Smooth muscle cell (in vitro differentiated cells): ENCODE data around the gene SSX4. TPM values are rescaled to one million over a fixed set of nuclear protein-coding genes. Genes with fewer than 3 reads are reported as not detected.
"Not testable (repeated sequence)": the region's sequence is repeated elsewhere in the genome, so short reads cannot be mapped to it uniquely, and the experiment has no call there.

Source experiments
- DNase-seq: peaks from one replicate; lab custom pipeline; 2025; ENCODE audit not compliant: unreplicated experiment; lab: John Stamatoyannopoulos, UW
- H2AFZ ChIP-seq: fragments of 200-600 bp; sonication (generic); 2 replicates; pipeline ENCODE4 v1.6.0; 2016; ENCODE audit warnings: antibody characterized with exemption, low read depth, mild to moderate bottlenecking
- H3F3A ChIP-seq: fragments of 200-600 bp; sonication (generic); 2 replicates; pipeline ENCODE4 v1.6.0; 2017; ENCODE audit warnings: antibody characterized with exemption, low read depth
- H3K27ac ChIP-seq: fragments of 200-600 bp; sonication (generic); 2 replicates; pipeline ENCODE4 v1.5.1; 2016; ENCODE audit warnings: low read depth, mild to moderate bottlenecking
- H3K27me3 ChIP-seq: fragments of 200-600 bp; sonication (generic); 2 replicates; pipeline ENCODE4 v1.6.1; 2016; ENCODE audit warnings: low read depth, mild to moderate bottlenecking
- H3K36me3 ChIP-seq: fragments of 200-600 bp; sonication (generic); 2 replicates; pipeline ENCODE4 v1.5.1; 2016; ENCODE audit warnings: low read depth
- H3K4me1 ChIP-seq: fragments of 200-600 bp; sonication (generic); 2 replicates; pipeline ENCODE4 v1.5.1; 2016; ENCODE audit warnings: low read depth
- H3K4me2 ChIP-seq: fragments of 200-600 bp; sonication (generic); 2 replicates; pipeline ENCODE4 v1.6.0; 2016; ENCODE audit warnings: mild to moderate bottlenecking
- H3K4me3 ChIP-seq: fragments of 200-600 bp; sonication (generic); 2 replicates; pipeline ENCODE4 v1.5.1; 2016; ENCODE audit warnings: mild to moderate bottlenecking
- H3K79me2 ChIP-seq: fragments of 200-600 bp; sonication (generic); 2 replicates; pipeline ENCODE4 v1.6.0; 2016; ENCODE audit warnings: low read depth, mild to moderate bottlenecking
- H3K9ac ChIP-seq: fragments of 200-600 bp; sonication (generic); 2 replicates; pipeline ENCODE4 v1.6.0; 2016; ENCODE audit warnings: low read depth
- H3K9me3 ChIP-seq: fragments of 200-600 bp; sonication (generic); replicated peaks from 2 replicates; pipeline ENCODE4 v1.5.1; 2016; ENCODE audit warnings: low read depth
- H4K20me1 ChIP-seq: fragments of 200-600 bp; sonication (generic); 2 replicates; pipeline ENCODE4 v1.6.0; 2016; ENCODE audit warnings: low read depth
- WGBS: methylation state at CpG from one replicate; pipeline ENCODE4 v1.1.7; 2016; ENCODE audit warnings: low lambda C conversion rate; 5-methylcytosine and 5-hydroxymethylcytosine counted together
- polyA plus RNA-seq: library from polyadenylated mRNA; unstranded; fragments of >200 nt; fragmentation: Nextera tagmentation; extraction: Ambion mirVana; gene quantifications from 2 replicates; pipeline ENCODE4 v1.2.1, GENCODE V29; 2016
- total RNA-seq: library from RNA; depleted of rRNA; stranded (reverse); fragments of >200 nt; gene quantifications from 2 replicates; pipeline ENCODE4 v1.2.3, GENCODE V29; 2014

Gene SSX4
- total and polyA plus RNA-seq, 2 experiments from 2014 or later: not detected

DNA sequence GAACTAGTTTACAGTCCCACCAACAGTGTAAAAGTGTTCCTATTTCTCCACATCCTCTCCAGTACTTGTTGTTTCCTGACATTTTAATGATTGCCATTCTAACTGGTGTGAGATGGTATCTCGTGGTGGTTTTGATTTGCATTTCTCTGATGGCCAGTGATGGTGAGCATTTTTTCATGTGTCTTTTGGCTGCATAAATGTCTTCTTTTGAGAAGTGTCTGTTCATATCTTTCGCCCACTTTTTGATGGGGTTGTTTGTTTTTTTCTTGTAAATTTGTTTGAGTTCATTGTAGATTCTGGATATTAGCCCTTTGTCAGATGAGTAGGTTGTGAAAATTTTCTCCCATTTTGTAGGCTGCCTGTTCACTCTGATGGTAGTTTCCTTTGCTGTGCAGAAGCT lies 13.6 kb downstream of the SSX4 start:
- H3K9ac ChIP-seq, H2AFZ ChIP-seq, H3K27ac ChIP-seq, H3K4me3 ChIP-seq, H3K4me1 ChIP-seq, H3K4me2 ChIP-seq, H3K27me3 ChIP-seq, H3K79me2 ChIP-seq, DNase-seq, H3F3A ChIP-seq, H3K9me3 ChIP-seq, H4K20me1 ChIP-seq, H3K36me3 ChIP-seq: not testable (repeated sequence)
- WGBS: 56% methylated on average over 2 of the region's 2 CpGs

DNA sequence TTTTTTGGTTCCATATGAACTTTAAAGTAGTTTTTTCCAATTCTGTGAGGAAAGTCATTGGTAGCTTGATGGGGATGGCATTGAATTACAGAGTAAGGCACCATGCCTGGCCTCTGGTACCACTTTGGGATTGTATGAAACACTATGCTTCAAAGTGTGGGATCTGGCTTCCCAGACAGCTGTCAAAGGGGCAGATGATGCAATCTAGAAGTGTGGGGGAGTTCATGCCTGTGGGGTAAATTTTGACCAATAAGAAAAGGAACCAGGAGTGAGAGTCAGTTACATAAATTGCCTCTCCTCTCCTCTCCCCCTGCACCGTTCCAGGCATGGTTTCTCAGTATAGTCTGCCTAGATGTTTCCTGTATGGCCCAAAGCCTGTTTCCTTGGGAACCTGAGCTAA lies 14.5 kb downstream of the SSX4 start:
- not testable (repeated sequence) for H3K27ac ChIP-seq, H4K20me1 ChIP-seq, H3K27me3 ChIP-seq, H3F3A ChIP-seq, H3K9ac ChIP-seq, H3K4me3 ChIP-seq, H3K79me2 ChIP-seq, H3K4me2 ChIP-seq, DNase-seq, H3K4me1 ChIP-seq, H3K36me3 ChIP-seq, H3K9me3 ChIP-seq, H2AFZ ChIP-seq
- WGBS: 57% methylated on average over 1 of the region's 1 CpG

DNA sequence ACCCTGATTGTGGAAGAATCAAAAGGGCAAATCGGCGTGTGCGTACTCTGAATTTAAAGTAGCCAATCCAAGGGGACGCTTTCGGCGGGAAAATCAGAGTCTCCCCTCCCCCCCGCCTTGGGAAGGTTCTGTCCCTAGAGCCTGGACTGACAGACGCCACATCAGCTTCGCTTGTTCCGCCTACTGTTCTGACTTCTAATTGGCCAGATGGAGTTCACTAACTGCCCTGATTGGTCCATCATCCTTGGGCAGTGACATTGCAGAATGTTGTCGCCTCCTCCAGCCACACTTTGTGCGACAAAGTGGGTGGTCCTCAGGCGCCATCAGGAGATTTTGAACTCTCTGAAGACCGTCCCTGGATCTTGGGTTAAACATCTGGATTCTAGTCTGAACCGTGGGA lies 28.5 kb downstream of the SSX4 start, which contains the start of gene SSX4B:
Gene SSX4B (minus strand): TSS at position 101 of the 400 bp plus-strand sequence. CDS start 588 bp downstream, outside the sequence.
- not testable (repeated sequence) for H2AFZ ChIP-seq, H3K36me3 ChIP-seq

DNA sequence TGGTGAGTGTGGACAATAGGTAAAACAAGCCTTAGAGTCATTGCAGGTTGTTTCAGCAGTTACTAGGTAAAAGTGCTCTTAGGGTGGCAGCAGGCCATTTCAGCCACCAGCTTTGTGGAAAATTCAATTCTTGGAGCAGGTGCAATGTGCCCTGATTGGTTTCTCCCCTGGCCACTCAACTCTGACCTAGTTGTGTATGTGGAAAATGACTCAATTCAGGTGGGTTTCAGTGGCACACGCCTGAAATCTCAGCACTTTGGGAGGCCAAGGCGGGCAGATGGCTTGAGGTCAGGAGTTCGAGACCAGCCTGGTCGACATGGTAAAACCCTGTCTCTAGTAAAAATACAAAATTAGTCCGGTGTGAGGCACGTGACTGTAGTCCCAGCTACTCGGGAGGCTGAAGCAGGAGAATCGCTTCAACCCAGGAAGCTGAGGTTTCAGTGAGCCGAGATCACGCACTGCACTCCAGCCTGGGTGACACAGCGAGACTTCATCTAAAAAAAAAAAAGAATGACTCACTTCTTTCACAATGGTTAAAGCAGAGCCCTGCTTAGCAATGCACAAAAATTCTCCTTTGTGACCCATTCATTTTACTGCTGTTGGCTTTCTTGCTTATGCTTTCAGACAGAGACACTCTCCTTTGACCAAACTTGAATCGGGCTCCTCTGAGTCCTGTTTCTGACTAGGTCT lies 43.8 kb downstream of the SSX4 start:
- H3K9ac ChIP-seq: not testable (repeated sequence)
- WGBS: no CpG with 5 or more reads among the region's 12 CpGs

More for the DNA sequence above, 28.5 kb downstream of the SSX4 start, which contains the start of gene SSX4B:
- not testable (repeated sequence) for DNase-seq, H3K9me3 ChIP-seq, H3K9ac ChIP-seq, H3K4me2 ChIP-seq, H3K4me1 ChIP-seq, H4K20me1 ChIP-seq, H3F3A ChIP-seq, H3K79me2 ChIP-seq, H3K27ac ChIP-seq, H3K27me3 ChIP-seq, H3K4me3 ChIP-seq
- WGBS: no CpG with 5 or more reads among the region's 15 CpGs

DNA sequence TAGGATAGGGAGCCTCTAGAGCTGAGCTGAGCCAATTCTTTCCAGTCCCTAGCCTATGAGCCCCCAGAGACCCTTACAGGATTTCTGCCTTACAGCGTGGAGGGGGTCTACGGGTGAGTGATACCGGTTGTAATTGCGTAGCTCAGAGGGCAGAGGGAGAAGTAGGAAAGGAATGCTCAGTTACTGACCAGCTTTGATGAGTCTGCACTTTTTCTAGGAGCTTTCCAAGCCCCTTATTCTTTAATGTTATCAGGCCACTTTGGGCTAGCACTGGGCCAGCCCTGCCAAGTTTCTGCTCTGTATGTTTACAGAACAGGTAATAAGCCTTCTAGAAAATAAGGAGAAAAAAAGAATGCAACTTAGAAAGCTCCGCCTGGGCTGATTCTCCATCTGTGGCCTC lies 46.3 kb downstream of the SSX4 start:
- not testable (repeated sequence) for DNase-seq, H3K9me3 ChIP-seq, H3K27ac ChIP-seq

More for the DNA sequence above, 43.8 kb downstream of the SSX4 start:
- not testable (repeated sequence) for H2AFZ ChIP-seq, H3K79me2 ChIP-seq, H3K36me3 ChIP-seq, H3F3A ChIP-seq, H3K4me2 ChIP-seq, H3K9me3 ChIP-seq, H3K27ac ChIP-seq, H3K4me3 ChIP-seq, DNase-seq, H3K4me1 ChIP-seq, H4K20me1 ChIP-seq, H3K27me3 ChIP-seq

DNA sequence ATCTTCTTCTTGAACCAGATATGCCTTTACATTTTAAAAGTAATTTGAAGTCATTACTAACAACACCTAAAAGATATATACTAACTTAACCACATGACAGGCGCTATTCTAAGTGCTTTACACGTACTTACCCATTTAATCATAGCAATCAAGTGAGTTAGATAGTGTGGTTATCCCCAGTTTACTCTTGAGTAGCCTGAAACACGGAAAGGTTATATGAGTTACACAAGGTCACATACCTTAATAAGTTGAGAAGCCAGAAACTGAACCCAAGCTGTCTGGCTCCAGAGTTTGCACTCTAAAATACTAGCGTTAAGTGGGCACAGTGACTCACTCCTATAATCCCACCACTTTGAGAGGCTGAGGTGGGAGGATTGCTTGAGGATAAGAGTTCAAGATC lies 46.8 kb downstream of the SSX4 start:
- H3K79me2 ChIP-seq, H3K4me3 ChIP-seq, H3K9ac ChIP-seq, H3K27ac ChIP-seq, H3K27me3 ChIP-seq, DNase-seq, H3K4me1 ChIP-seq, H2AFZ ChIP-seq, H3K9me3 ChIP-seq, H3K36me3 ChIP-seq, H4K20me1 ChIP-seq, H3K4me2 ChIP-seq, H3F3A ChIP-seq: not testable (repeated sequence)
- 35% methylated on average over 4 of the region's 4 CpGs for WGBS

More for the DNA sequence above, 46.3 kb downstream of the SSX4 start:
- not testable (repeated sequence) for H3K36me3 ChIP-seq, H3F3A ChIP-seq, H3K4me1 ChIP-seq, H4K20me1 ChIP-seq, H3K4me3 ChIP-seq, H2AFZ ChIP-seq, H3K79me2 ChIP-seq, H3K4me2 ChIP-seq, H3K9ac ChIP-seq, H3K27me3 ChIP-seq
- 77% methylated on average over 5 of the region's 5 CpGs for WGBS

DNA sequence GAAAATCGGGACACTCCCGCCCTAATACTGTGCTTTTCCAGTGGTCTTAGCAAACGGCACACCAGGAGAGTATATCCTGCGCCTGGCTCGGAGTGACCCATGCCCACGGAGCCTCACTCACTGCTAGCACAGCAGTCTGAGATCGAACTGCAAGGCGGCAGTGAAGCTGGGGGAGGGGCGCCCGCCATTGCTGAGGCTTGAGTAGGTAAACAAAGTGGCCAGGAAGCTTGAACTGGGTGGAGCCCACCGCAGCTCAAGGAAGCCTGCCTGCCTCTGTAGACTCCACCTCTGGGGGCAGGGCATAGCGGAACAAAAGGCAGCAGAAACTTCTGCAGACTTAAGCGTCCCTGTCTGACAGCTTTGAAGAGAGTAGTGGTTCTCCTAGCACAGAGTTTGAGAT lies 50.4 kb downstream of the SSX4 start:
- H3F3A ChIP-seq, H2AFZ ChIP-seq, H3K79me2 ChIP-seq, H3K4me1 ChIP-seq, H4K20me1 ChIP-seq, H3K9ac ChIP-seq, DNase-seq, H3K4me3 ChIP-seq, H3K27ac ChIP-seq, H3K9me3 ChIP-seq, H3K36me3 ChIP-seq, H3K4me2 ChIP-seq, H3K27me3 ChIP-seq: not testable (repeated sequence)
- WGBS: 80% methylated on average over 13 of the region's 13 CpGs
